C4-2B (cell line): ENCODE data around the gene SYCE3.

Experiments
- CTCF ChIP-seq: fragments of 450-650 bp; conservative IDR thresholded peaks from 2 replicates; pipeline ENCODE4 v1.5.1; 2017; ENCODE audit warnings: mild to moderate bottlenecking
- ZFX ChIP-seq: fragments of 450-650 bp; IDR thresholded peaks from 2 replicates; pipeline ENCODE4 v1.6.1; 2017

GRCh38 chr22:50595189-50595588, 32.5 kb upstream of the SYCE3 start:
- TF ChIP-seq CTCF (no peak), ZFX (no peak)
